IPS DF 6.9 (cell line): ENCODE results near the gene GOLGA1.

Experiments used
- DNase-seq: peaks from one replicate; pipeline ENCODE4 v3.0.0-alpha.2; 2013; ENCODE audit warnings: low read depth, low spot score
- H3K27ac ChIP-seq: one replicate; pipeline ENCODE4 v1.5.1; 2013; ENCODE audit warnings: low read length, control low read depth
- H3K27me3 ChIP-seq: 2 replicates; pipeline ENCODE4 v1.6.1; 2013; ENCODE audit warnings: mild to moderate bottlenecking, low read length; ENCODE audit not compliant: control insufficient read depth, insufficient read depth
- H3K36me3 ChIP-seq: 2 replicates; pipeline ENCODE4 v1.6.1; 2013; ENCODE audit warnings: low read length; ENCODE audit not compliant: control insufficient read depth, insufficient read depth
- H3K4me1 ChIP-seq: 2 replicates; pipeline ENCODE4 v1.6.1; 2013; ENCODE audit warnings: low read length; ENCODE audit not compliant: control insufficient read depth, insufficient read depth
- H3K4me3 ChIP-seq: 2 replicates; pipeline ENCODE4 v1.5.1; 2013; ENCODE audit warnings: mild to moderate bottlenecking, low read length
- H3K9me3 ChIP-seq: 2 replicates; pipeline ENCODE4 v1.6.1; 2013; ENCODE audit warnings: low read length, inconsistent platforms; ENCODE audit not compliant: control insufficient read depth, insufficient read depth
- WGBS: extraction: QIAGEN DNeasy Blood & Tissue Kit; methylation state at CpG from one replicate; pipeline ENCODE4 v1.1.7; 2013; ENCODE audit warnings: mixed read lengths, missing lambda C conversion rate; ENCODE audit not compliant: insufficient read length, insufficient coverage; 5-methylcytosine and 5-hydroxymethylcytosine counted together

Gene GOLGA1

GRCh38 chr9:124885551-124885950 lies 55.3 kb downstream of the GOLGA1 start:
- no CpG with 5 or more reads among the region's 4 CpGs for WGBS
- no peak overlapping the region for H3K27ac ChIP-seq
- no peak for DNase-seq
- no peaks in the 10 kb centered on the region; the same call in 1 of the 2 replicates for H3K36me3 ChIP-seq
- peaks cover 7% of the 10 kb centered on the region for H3K4me1 ChIP-seq
- H3K4me3 ChIP-seq = no peak overlapping the region
- H3K9me3 ChIP-seq = no peaks in the 10 kb centered on the region
- no peaks in the 10 kb centered on the region for H3K27me3 ChIP-seq

GRCh38 chr9:124884376-124884775 lies 56.5 kb downstream of the GOLGA1 start:
- no peak for DNase-seq
- H3K9me3 ChIP-seq = no peaks in the 10 kb centered on the region
- no peak overlapping the region for H3K27ac ChIP-seq
- peaks cover 10% of the 10 kb centered on the region for H3K4me1 ChIP-seq
- H3K36me3 ChIP-seq = no peaks in the 10 kb centered on the region; the same call in 1 of the 2 replicates
- no CpG with 5 or more reads among the region's 4 CpGs for WGBS
- no peaks in the 10 kb centered on the region for H3K27me3 ChIP-seq
- no peak overlapping the region for H3K4me3 ChIP-seq

- Histone ChIP-seq H3K27ac (no peak overlapping the region), H3K27me3 (no peaks in the 10 kb centered on the region), H3K36me3 (no peaks in the 10 kb centered on the region), H3K9me3 (no peaks in the 10 kb centered on the region), H3K4me3 (no peak overlapping the region), H3K4me1 (peaks cover 10% of the 10 kb centered on the region)
- no CpG with 5 or more reads among the region's 13 CpGs for WGBS
- no peak for DNase-seq
Measured at GRCh38 chr9:124882231-124882630, 58.7 kb downstream of the GOLGA1 start.

GRCh38 chr9:124881138-124881743 lies 59.6 kb downstream of the GOLGA1 start:
- no peak overlapping the region for H3K27ac ChIP-seq
- WGBS = no CpG with 5 or more reads among the region's 16 CpGs
- no peak overlapping the region for H3K4me3 ChIP-seq
- DNase-seq = no peak
- H3K36me3 ChIP-seq = peaks cover 3% of the 10 kb centered on the region
- no peaks in the 10 kb centered on the region for H3K27me3 ChIP-seq
- peaks cover 10% of the 10 kb centered on the region for H3K4me1 ChIP-seq
- H3K9me3 ChIP-seq = no peaks in the 10 kb centered on the region

- WGBS = no CpG with 5 or more reads among the region's 9 CpGs
- no peak overlapping the region for H3K4me3 ChIP-seq
- H3K27me3 ChIP-seq = no peaks in the 10 kb centered on the region
- no peak for DNase-seq
- no peak overlapping the region for H3K27ac ChIP-seq
- H3K36me3 ChIP-seq = peaks cover 8% of the 10 kb centered on the region
- H3K4me1 ChIP-seq = peaks cover 10% of the 10 kb centered on the region
- H3K9me3 ChIP-seq = no peaks in the 10 kb centered on the region
Measured at GRCh38 chr9:124880501-124880900, 60.4 kb downstream of the GOLGA1 start.

- H3K9me3 ChIP-seq = no peaks in the 10 kb centered on the region
- H3K27ac ChIP-seq = no peak overlapping the region
- no CpG with 5 or more reads among the region's 10 CpGs for WGBS
- no peaks in the 10 kb centered on the region for H3K27me3 ChIP-seq
- peaks cover 10% of the 10 kb centered on the region for H3K4me1 ChIP-seq
- DNase-seq = no peak
- no peak overlapping the region for H3K4me3 ChIP-seq
- H3K36me3 ChIP-seq = peaks cover 15% of the 10 kb centered on the region
Measured at GRCh38 chr9:124879226-124879625, 61.7 kb downstream of the GOLGA1 start.

- H3K27ac ChIP-seq = no peak overlapping the region
Measured at GRCh38 chr9:124878518-124878917, 62.4 kb downstream of the GOLGA1 start.

GRCh38 chr9:124878021-124878420 lies 62.9 kb downstream of the GOLGA1 start:
- Histone ChIP-seq H3K4me1 (peaks cover 10% of the 10 kb centered on the region), H3K4me3 (no peak overlapping the region), H3K9me3 (no peaks in the 10 kb centered on the region), H3K27ac (no peak overlapping the region), H3K27me3 (no peaks in the 10 kb centered on the region), H3K36me3 (peaks cover 24% of the 10 kb centered on the region)
- no CpG with 5 or more reads among the region's 1 CpG for WGBS
- DNase-seq = no peak

More at GRCh38 chr9:124878518-124878917, 62.4 kb downstream of the GOLGA1 start:
- H3K36me3 ChIP-seq = peaks cover 21% of the 10 kb centered on the region
- no peaks in the 10 kb centered on the region for H3K27me3 ChIP-seq
- no peaks in the 10 kb centered on the region for H3K9me3 ChIP-seq
- H3K4me3 ChIP-seq = no peak overlapping the region
- DNase-seq = no peak
- WGBS = no CpG with 5 or more reads among the region's 6 CpGs
- H3K4me1 ChIP-seq = peaks cover 10% of the 10 kb centered on the region

GRCh38 chr9:124877021-124877782 lies 63.7 kb downstream of the GOLGA1 start:
- DNase-seq = no peak
- H3K9me3 ChIP-seq = no peaks in the 10 kb centered on the region
- no peak overlapping the region for H3K27ac ChIP-seq
- no peaks in the 10 kb centered on the region for H3K27me3 ChIP-seq
- H3K4me3 ChIP-seq = no peak overlapping the region
- H3K4me1 ChIP-seq = peaks cover 10% of the 10 kb centered on the region
- H3K36me3 ChIP-seq = peaks cover 26% of the 10 kb centered on the region
- 100% methylated on average over 3 of the region's 14 CpGs for WGBS

GRCh38 chr9:124875501-124875900 lies 65.4 kb downstream of the GOLGA1 start:
- no CpG with 5 or more reads among the region's 6 CpGs for whole genome bisulfite sequencing
- H3K36me3 ChIP-seq = peaks cover 26% of the 10 kb centered on the region
- no peaks in the 10 kb centered on the region for H3K9me3 ChIP-seq

More at GRCh38 chr9:124875501-124875900, 65.4 kb downstream of the GOLGA1 start:
- no peak overlapping the region for H3K27ac ChIP-seq
- H3K4me3 ChIP-seq = no peak overlapping the region
- no peaks in the 10 kb centered on the region for H3K27me3 ChIP-seq
- DNase-seq = no peak
- peaks cover 7% of the 10 kb centered on the region; the same call in 1 of the 2 replicates for H3K4me1 ChIP-seq
